ENCODE measurements around the gene NARF.
A peak's percentile ranks its signal among the peaks of the same experiment; 100 is the strongest.
"Not testable (repeated sequence)": the region's sequence is repeated elsewhere in the genome, so short reads cannot be mapped to it uniquely, and the experiment has no call there.

NARF gene

GRCh38 chr17:82447876-82448275 lies 10.7 kb upstream of the NARF start:
- peak; percentile 39 for DNase-seq

GRCh38 chr17:82449131-82449882 lies 9.2 kb upstream of the NARF start:
- peak; percentile 71 for DNase-seq

DNA sequence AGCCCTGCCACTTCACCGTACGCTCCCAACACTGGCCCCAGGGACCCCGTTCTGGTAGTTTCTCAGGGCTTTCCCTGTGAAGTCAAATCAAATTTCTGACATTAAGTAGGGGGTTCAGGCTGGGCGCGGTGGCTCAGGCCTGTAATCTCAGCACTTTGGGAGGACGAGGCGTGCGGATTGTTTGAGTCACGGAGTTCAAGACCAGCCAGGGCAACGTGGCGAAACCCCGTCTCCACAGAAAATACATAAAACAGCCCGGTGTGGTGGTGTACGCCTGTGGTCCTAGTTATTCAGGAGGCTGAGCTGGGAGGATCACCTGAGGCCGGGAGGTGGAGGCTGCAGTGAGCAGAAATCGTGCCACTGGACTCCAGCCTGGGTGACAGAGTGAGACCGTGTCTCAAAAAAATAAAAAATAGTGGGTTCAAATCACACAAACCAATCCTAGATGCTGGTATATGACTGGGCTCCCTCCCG lies 8.6 kb upstream of the NARF start:
- DNase-seq = peak; percentile 63

GRCh38 chr17:82450357-82451106 lies 8.0 kb upstream of the NARF start, which contains the start of gene CYBC1:
TSS of gene CYBC1 (minus strand) at chr17:82450752. CDS start at chr17:82449254, 1,498 bp downstream.
- peak; percentile 95 for DNase-seq

GRCh38 chr17:82452162-82452561 lies 6.4 kb upstream of the NARF start:
- no peak for DNase-seq

GRCh38 chr17:82453151-82453550 lies 5.4 kb upstream of the NARF start:
- DNase-seq = not testable (repeated sequence)

DNA sequence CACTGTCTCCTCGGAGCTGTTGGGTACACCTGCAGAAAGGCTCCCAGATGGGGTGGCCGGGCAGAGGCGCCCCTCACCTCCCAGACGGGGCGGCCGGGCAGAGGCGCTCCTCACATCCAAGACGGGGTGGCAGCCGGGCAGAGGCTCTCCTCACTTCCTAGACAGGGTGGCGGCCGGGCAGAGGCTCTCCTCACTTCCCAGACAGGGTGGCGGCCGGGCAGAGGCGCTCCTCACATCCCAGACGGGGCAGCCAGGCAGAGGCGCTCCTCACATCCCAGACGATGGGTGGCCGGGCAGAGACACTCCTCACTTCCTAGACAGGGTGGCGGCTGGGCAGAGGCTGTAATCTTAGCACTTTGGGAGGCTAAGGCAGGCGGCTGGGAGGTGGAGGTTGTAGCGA lies 4.8 kb upstream of the NARF start:
- not testable (repeated sequence) for DNase-seq

GRCh38 chr17:82457073-82457928 lies 1.2 kb upstream of the NARF start:
- DNase-seq = no peak

- DNase-seq = no peak
Observed at GRCh38 chr17:82457929-82458178, 687 bp upstream of the NARF start.

DNA sequence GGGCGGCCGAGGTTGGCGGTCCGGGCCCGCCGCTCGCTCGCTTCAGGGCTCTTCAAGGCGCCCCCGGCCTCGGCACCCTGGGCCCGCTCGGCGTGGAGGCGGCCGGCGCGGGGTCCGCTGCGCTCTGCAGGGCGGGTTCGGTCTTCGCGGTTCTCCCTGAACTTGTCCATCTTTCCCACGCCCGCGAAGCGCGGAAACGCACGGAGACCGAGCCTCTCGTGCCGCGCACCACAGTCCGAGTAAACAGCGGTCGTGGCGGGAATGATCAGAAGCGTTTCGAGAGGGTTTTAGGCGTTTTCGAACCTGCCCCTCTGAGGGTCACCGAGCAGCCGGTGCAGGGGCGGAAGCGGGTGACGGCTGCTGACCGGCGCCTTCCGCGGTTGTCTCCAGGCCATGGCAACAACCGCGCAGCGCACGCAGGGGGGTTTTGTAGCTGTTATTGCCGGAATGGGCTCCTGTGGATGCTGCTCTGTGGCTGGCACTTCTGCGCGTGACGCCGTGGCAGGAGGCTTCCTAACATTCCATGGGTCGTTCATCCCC lies 414 bp downstream of the NARF start:
- DNase-seq = no peak

GRCh38 chr17:82459936-82460335 lies 1.4 kb downstream of the NARF start:
- not testable (repeated sequence) for DNase-seq

- no peak for DNase-seq
Observed at GRCh38 chr17:82461827-82462524, 3.4 kb downstream of the NARF start.

- DNase-seq = no peak
Observed at GRCh38 chr17:82463391-82463790, 4.8 kb downstream of the NARF start.

- no peak for DNase-seq
Observed at GRCh38 chr17:82463925-82464566, 5.5 kb downstream of the NARF start.

DNA sequence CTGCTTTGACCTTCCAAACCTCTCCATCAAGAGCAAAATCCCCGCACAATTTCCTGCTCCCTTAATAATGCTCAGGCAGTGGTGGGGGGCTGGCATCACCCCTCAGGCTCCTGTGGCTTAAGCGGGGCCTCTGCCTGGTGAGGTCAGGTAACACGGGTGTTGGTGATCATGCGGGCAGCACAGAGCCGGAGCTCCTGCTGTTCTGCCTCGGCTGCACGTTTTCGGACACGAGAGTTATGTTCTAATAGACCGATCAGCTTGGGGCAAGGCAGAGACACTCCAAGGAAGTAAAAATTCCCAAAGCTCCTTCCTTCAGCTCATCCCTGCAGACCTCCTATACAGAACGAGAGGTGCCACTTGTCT lies 6.0 kb downstream of the NARF start:
- no peak for DNase-seq

- no peak for DNase-seq
Observed at GRCh38 chr17:82465023-82465603, 6.6 kb downstream of the NARF start.

GRCh38 chr17:82468692-82469091 lies 10.2 kb downstream of the NARF start:
- DNase-seq = no peak

DNA sequence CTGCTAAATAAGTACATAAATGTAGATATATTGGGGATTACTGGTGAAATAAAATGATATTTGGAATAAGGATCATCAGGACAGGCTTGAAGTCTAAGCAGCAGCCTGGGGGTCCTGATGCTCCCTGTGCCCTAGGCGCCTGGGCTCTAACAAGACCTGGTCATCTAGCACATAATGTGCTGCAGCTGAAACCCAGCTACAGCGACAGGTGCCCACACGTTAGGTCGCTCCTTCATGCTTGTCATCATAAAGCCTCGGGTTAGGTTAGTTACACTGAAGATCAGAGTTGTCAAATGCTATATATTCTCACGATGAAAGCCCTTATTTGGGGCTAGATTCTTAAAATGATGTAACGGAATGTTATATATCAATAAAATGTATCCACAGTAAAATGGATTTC lies 11.5 kb downstream of the NARF start:
- DNase-seq = no peak

GRCh38 chr17:82474223-82475010 lies 15.9 kb downstream of the NARF start:
- no peak for DNase-seq

- DNase-seq = no peak
Observed at GRCh38 chr17:82475458-82475857, 16.9 kb downstream of the NARF start.

DNA sequence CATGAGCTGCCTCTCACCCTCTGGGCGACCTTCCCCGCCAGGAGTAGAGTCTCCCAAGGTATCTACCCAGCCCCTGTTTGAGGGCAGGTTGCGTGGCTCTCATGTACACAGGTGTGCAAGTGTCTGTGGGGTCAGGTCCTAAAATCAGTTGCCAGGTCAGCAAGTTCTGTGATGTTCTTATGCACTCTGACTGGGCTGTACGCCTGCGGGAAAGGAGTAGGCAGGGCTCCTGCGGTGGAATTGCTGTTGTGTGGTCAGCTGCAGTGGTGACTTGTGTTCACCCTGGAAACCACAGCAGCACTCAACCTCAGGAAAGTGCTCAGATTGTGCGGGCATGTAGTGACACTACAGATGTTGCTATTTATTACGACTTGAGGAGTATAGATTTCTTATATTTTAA lies 19.4 kb downstream of the NARF start:
- DNase-seq = no peak
